ENCODE measurements around the gene SCPEP1.
A peak's percentile ranks its signal among the peaks of the same experiment; 100 is the strongest.

Gene SCPEP1

GRCh38 chr17:57004944-57005579 lies 27.1 kb downstream of the SCPEP1 start:
- no peak for DNase-seq (ENCODE audit: low read depth)
- no peak overlapping the region for H3K4me3 ChIP-seq (ENCODE audit: low read depth, low read length)
- TF ChIP-seq CTCF (conservative IDR thresholded peaks at IDR 0.05; ENCODE audit: low read depth, low read length), result peak; percentile 22

DNA sequence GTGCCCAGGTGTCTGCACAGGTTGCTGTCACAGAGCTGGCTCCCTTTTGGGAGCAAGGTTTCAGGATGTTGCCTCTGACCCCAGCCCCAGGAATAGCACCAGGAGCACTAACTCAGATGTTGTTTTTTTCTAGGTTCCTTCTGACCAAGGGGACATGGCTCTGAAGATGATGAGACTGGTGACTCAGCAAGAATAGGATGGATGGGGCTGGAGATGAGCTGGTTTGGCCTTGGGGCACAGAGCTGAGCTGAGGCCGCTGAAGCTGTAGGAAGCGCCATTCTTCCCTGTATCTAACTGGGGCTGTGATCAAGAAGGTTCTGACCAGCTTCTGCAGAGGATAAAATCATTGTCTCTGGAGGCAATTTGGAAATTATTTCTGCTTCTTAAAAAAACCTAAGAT lies 28.1 kb downstream of the SCPEP1 start:
- TF ChIP-seq CTCF (conservative IDR thresholded peaks at IDR 0.05; ENCODE audit: low read depth, low read length), result no peak

DNA sequence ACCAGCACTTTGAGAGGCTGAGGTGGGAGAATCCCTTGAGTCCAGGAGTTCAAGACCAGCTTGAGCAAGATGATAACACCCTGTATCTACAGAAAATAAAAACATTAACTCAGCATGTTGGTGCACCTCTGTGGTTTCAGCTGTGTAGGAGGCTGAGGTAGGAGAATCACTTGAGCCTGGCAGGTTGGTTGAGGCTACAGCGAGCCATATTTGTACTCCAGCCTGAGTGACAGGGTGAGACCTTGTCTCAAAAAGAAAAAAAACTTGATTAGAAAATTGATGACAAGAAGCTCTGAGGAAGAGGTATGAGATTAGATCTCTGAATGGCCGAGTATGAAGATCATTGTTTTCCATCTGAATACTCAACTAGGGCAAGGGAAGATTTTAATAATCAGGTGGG lies 31.0 kb downstream of the SCPEP1 start:
- no peak for TF ChIP-seq CTCF (conservative IDR thresholded peaks at IDR 0.05; ENCODE audit: low read depth, low read length)
- H3K4me3 ChIP-seq (ENCODE audit: low read depth, low read length), result no peak overlapping the region
- DNase-seq (ENCODE audit: low read depth), result no peak

More for the DNA sequence above, 28.1 kb downstream of the SCPEP1 start:
- H3K4me3 ChIP-seq (ENCODE audit: low read depth, low read length), result no peak overlapping the region
- no peak for DNase-seq (ENCODE audit: low read depth)

DNA sequence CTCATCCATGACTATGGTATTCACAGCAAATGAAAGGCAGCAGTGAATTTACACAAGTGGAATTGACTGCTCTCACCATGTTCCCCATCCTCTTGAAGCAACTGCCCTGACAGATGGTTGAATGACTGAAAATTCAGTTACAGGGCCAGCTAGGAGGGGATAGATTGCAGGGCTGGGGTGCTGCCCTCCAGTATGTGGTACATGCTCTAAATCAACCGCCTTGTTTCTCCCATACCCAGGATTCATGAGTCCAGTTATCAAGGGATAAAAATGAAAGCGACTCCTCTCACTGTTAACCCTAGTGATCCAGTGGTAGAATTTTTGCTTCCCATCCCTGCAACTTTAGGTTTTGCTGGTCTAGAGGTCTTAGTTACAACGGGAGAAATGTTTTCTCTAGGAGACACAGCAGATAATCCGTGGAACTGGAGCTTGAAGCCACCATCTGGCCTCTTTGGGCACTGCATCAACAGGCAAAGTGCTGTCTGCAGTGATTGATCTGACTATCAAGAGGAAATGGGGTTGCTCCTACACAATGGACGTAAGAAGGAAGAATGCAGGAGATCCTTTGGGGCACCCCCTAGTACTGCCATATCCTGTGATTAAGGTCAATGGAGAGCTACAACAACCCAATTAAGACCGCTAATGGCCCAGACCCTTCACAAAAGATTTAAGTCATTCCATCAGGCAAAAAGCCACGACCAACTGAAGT lies 32.0 kb downstream of the SCPEP1 start:
- peak; percentile 84 for TF ChIP-seq CTCF (conservative IDR thresholded peaks at IDR 0.05; ENCODE audit: low read depth, low read length)
- no peak overlapping the region for H3K4me3 ChIP-seq (ENCODE audit: low read depth, low read length)
- peak; percentile 69 for DNase-seq (ENCODE audit: low read depth)

GRCh38 chr17:57010487-57010886 lies 32.6 kb downstream of the SCPEP1 start:
- no peak overlapping the region for H3K4me3 ChIP-seq (ENCODE audit: low read depth, low read length)
- TF ChIP-seq CTCF (conservative IDR thresholded peaks at IDR 0.05; ENCODE audit: low read depth, low read length), result no peak
- no peak for DNase-seq (ENCODE audit: low read depth)

DNA sequence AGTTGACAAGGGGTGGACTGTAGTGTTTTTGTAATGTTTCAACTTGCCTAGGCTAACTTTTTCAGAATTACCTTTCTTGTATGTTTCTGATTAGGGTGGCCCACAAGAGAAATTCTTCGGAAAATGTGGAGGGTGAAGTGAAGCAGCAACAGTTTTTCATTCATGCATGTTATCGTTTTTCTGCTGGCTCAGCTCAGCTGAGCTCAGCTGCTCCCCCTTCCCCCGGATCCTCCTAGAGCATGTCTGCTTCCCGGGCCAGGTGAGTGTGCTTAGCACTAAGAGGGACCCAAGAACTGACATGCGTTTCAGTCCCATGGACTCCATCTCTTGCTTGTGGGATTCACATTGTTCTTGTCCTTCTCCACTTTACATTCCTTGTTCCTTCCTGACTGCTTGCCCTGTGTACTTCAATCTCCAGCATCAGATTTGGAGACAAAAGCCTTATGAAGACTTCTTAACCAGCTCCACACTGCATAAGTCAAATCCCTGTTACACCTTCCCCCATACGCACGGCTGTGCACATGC lies 33.6 kb downstream of the SCPEP1 start:
- H3K4me3 ChIP-seq (ENCODE audit: low read depth, low read length), result no peak overlapping the region
- DNase-seq (ENCODE audit: low read depth), result no peak
- TF ChIP-seq CTCF (conservative IDR thresholded peaks at IDR 0.05; ENCODE audit: low read depth, low read length), result no peak

Data from choroid plexus epithelial cell (primary cell).